ENCODE measurements around the gene SRPX2. TPM values are rescaled to one million over a fixed set of nuclear protein-coding genes. Genes with fewer than 3 reads are reported as not detected.

SRPX2 gene
- total RNA-seq, 1 experiment from 2014 or later: 2.4 TPM

- CTCF ChIA-PET: interaction anchor here (4.8 kb wide), 1 partner anchor 81 kb away, joined by 43 read pairs; no protein-coding TSS in a partner anchor
- Histone ChIP-seq H2AFZ (ENCODE audit: low read depth, low read length, poor library complexity, severe bottlenecking) (no peak overlapping the region), H4K20me1 (ENCODE audit: insufficient read depth) (no peaks in the 10 kb centered on the region), H3K79me2 (ENCODE audit: insufficient read depth, low read length) (no peaks in the 10 kb centered on the region), H3K27ac (ENCODE audit: low read depth, low read length) (no peak overlapping the region), H3K9me3 (ENCODE audit: control insufficient read depth in 1 of 2, insufficient read depth in 1 of 2, low read depth in 1 of 2, low read length in 2 of 2) (no peaks in the 10 kb centered on the region), H3K27me3 (ENCODE audit: insufficient read depth, low read length) (no peaks in the 10 kb centered on the region), H3K9me2 (ENCODE audit: insufficient read depth) (no peaks in the 10 kb centered on the region), H3K4me1 (ENCODE audit: control insufficient read depth in 1 of 2, insufficient read depth in 2 of 2, low read length in 2 of 2) (no peaks in the 10 kb centered on the region), H3K36me3 (ENCODE audit: control insufficient read depth in 1 of 2, insufficient read depth in 2 of 2, low read length in 2 of 2) (no peaks in the 10 kb centered on the region; a peak in 1 of 4 replicates), H3K4me3 (replicated peaks in 1 of 2; ENCODE audit: low read depth in 1 of 2, low read length in 2 of 2) (no peak overlapping the region), H3K9ac (ENCODE audit: low read length) (no peak overlapping the region), H3K4me2 (ENCODE audit: low read length) (no peak overlapping the region)
- intact Hi-C loops (cut with micrococcal nuclease): loop anchor here (5.0 to 10.0 kb wide), 2 partner anchors 520 to 597 kb away; no protein-coding TSS in a partner anchor
- ATAC-seq: no peak
- no TSS peak for BruUV-seq (replicated peaks)
- RAD21 ChIA-PET (ENCODE audit: low non-redundant PET in 1 of 2, low total read pairs in 2 of 2, uncharacterized antibody in 2 of 2, unreplicated experiment in 2 of 2): interaction anchor here in 1 of 2 experiments (1.2 kb wide), 1 partner anchor 81 kb away, joined by 4 read pairs; no protein-coding TSS in a partner anchor
- POLR2A ChIA-PET: no interaction called here
- TF ChIP-seq RAD21 (IDR thresholded peaks at IDR 0.05; ENCODE audit: low read depth) (no peak), EGR1 (IDR thresholded peaks at IDR 0.05; ENCODE audit: low read depth) (no peak), EZH2 (IDR thresholded peaks at IDR 0.05) (no peak), JUND (IDR thresholded peaks at IDR 0.05) (no peak), POLR2AphosphoS5 (IDR thresholded peaks at IDR 0.05; ENCODE audit: low read depth, low read length) (no peak), ZBTB33 (IDR thresholded peaks at IDR 0.05; ENCODE audit: extremely low read depth, insufficient replicate concordance, low read length) (no peak), CBX3 (IDR thresholded peaks at IDR 0.05; ENCODE audit: low read depth) (no peak), TCF7L2 (IDR thresholded peaks at IDR 0.05; ENCODE audit: borderline replicate concordance, extremely low read depth, insufficient read depth, insufficient read length) (no peak), ZNF274 (IDR thresholded peaks at IDR 0.05; ENCODE audit: low read depth, low read length) (no peak), MAX (IDR thresholded peaks at IDR 0.05) (no peak), YY1 (IDR thresholded peaks at IDR 0.05; ENCODE audit: extremely low read depth, insufficient replicate concordance, low read depth, low read length) (no peak), ATF3 (IDR thresholded peaks at IDR 0.05) (no peak), ELF1 (IDR thresholded peaks at IDR 0.05; ENCODE audit: borderline replicate concordance, low read depth) (no peak), POLR2A (IDR thresholded peaks at IDR 0.05; ENCODE audit: borderline replicate concordance, extremely low read depth, insufficient read depth, insufficient read length) (no peak), EZH2phosphoT487 (IDR thresholded peaks at IDR 0.05; ENCODE audit: borderline replicate concordance) (no peak)
- no peak for DNase-seq (ENCODE audit: low read depth, low spot score)
These were observed 43.5 kb downstream of the SRPX2 start for GRCh38 chrX:100687546-100687945.

Measured in HCT116 (cell line).